ENCODE data around the gene DTNA. TPM values are rescaled to one million over a fixed set of nuclear protein-coding genes. Genes with fewer than 3 reads are reported as not detected.

Gene DTNA
- total RNA-seq, 1 donor from 2014 or later, result 7.1 TPM

- no peak overlapping the region for H3K4me3 Mint-ChIP-seq (ENCODE audit: unreplicated experiment)
- no peaks in the 10 kb centered on the region for H3K4me1 Mint-ChIP-seq (ENCODE audit: unreplicated experiment)
- H3K36me3 Mint-ChIP-seq (ENCODE audit: unreplicated experiment), result no peaks in the 10 kb centered on the region
- H3K27me3 Mint-ChIP-seq (ENCODE audit: unreplicated experiment), result no peaks in the 10 kb centered on the region
- H3K9me3 Mint-ChIP-seq (ENCODE audit: unreplicated experiment), result peaks cover 5% of the 10 kb centered on the region
- no peak overlapping the region for H3K27ac Mint-ChIP-seq (ENCODE audit: unreplicated experiment)
- no peak for TF ChIP-seq CTCF (IDR thresholded peaks at IDR 0.05)
- DNase-seq (ENCODE audit: extremely low spot score, unreplicated experiment), result no peak
Measured at GRCh38 chr18:34794348-34794747, 84.2 kb downstream of the DTNA start.

GRCh38 chr18:34795070-34795732 lies 85.1 kb downstream of the DTNA start:
- H3K27me3 Mint-ChIP-seq (ENCODE audit: unreplicated experiment), result no peaks in the 10 kb centered on the region
- no peak overlapping the region for H3K4me3 Mint-ChIP-seq (ENCODE audit: unreplicated experiment)
- no peaks in the 10 kb centered on the region for H3K4me1 Mint-ChIP-seq (ENCODE audit: unreplicated experiment)
- H3K27ac Mint-ChIP-seq (ENCODE audit: unreplicated experiment), result no peak overlapping the region
- H3K36me3 Mint-ChIP-seq (ENCODE audit: unreplicated experiment), result no peaks in the 10 kb centered on the region
- no peak for TF ChIP-seq CTCF (IDR thresholded peaks at IDR 0.05)
- peaks cover 5% of the 10 kb centered on the region for H3K9me3 Mint-ChIP-seq (ENCODE audit: unreplicated experiment)
- no peak for DNase-seq (ENCODE audit: extremely low spot score, unreplicated experiment)

- no peak for DNase-seq (ENCODE audit: extremely low spot score, unreplicated experiment)
- Mint-ChIP-seq H3K4me1 (ENCODE audit: unreplicated experiment) (no peaks in the 10 kb centered on the region), H3K27me3 (ENCODE audit: unreplicated experiment) (no peaks in the 10 kb centered on the region), H3K27ac (ENCODE audit: unreplicated experiment) (no peak overlapping the region), H3K9me3 (ENCODE audit: unreplicated experiment) (peaks cover 5% of the 10 kb centered on the region), H3K36me3 (ENCODE audit: unreplicated experiment) (no peaks in the 10 kb centered on the region), H3K4me3 (ENCODE audit: unreplicated experiment) (no peak overlapping the region)
- TF ChIP-seq CTCF (IDR thresholded peaks at IDR 0.05), result no peak
Measured at GRCh38 chr18:34796035-34796657, 86.0 kb downstream of the DTNA start.

- Mint-ChIP-seq H3K4me1 (ENCODE audit: unreplicated experiment) (no peaks in the 10 kb centered on the region), H3K4me3 (ENCODE audit: unreplicated experiment) (no peak overlapping the region), H3K27ac (ENCODE audit: unreplicated experiment) (no peak overlapping the region), H3K36me3 (ENCODE audit: unreplicated experiment) (no peaks in the 10 kb centered on the region), H3K27me3 (ENCODE audit: unreplicated experiment) (no peaks in the 10 kb centered on the region), H3K9me3 (ENCODE audit: unreplicated experiment) (no peaks in the 10 kb centered on the region)
- TF ChIP-seq CTCF (IDR thresholded peaks at IDR 0.05), result no peak
- no peak for DNase-seq (ENCODE audit: extremely low spot score, unreplicated experiment)
Measured at GRCh38 chr18:34799291-34799690, 89.2 kb downstream of the DTNA start.

GRCh38 chr18:34800381-34800780 lies 90.3 kb downstream of the DTNA start:
- DNase-seq (ENCODE audit: extremely low spot score, unreplicated experiment), result no peak
- no peak overlapping the region for H3K4me3 Mint-ChIP-seq (ENCODE audit: unreplicated experiment)
- H3K4me1 Mint-ChIP-seq (ENCODE audit: unreplicated experiment), result no peaks in the 10 kb centered on the region
- H3K9me3 Mint-ChIP-seq (ENCODE audit: unreplicated experiment), result no peaks in the 10 kb centered on the region
- no peak for TF ChIP-seq CTCF (IDR thresholded peaks at IDR 0.05)
- no peaks in the 10 kb centered on the region for H3K36me3 Mint-ChIP-seq (ENCODE audit: unreplicated experiment)
- H3K27ac Mint-ChIP-seq (ENCODE audit: unreplicated experiment), result no peak overlapping the region
- H3K27me3 Mint-ChIP-seq (ENCODE audit: unreplicated experiment), result no peaks in the 10 kb centered on the region
